Measurements from ENCODE around the gene VAV3. TPM values are rescaled to one million over a fixed set of nuclear protein-coding genes. Genes with fewer than 3 reads are reported as not detected.

Gene VAV3
- total RNA-seq, 4 donors from 2014 or later, result 117 to 239 (median 135) TPM

- DNase-seq (ENCODE audit: low spot score in 2 of 2), result no peak
- Histone ChIP-seq H3K4me1 (peaks cover 24% of the 10 kb centered on the region), H3K9me3 (no peaks in the 10 kb centered on the region), H3K4me3 (no peak overlapping the region), H3K27ac (no peak overlapping the region), H3K36me3 (no peaks in the 10 kb centered on the region), H3K27me3 (no peaks in the 10 kb centered on the region)
- TF ChIP-seq POLR2A (IDR thresholded peaks at IDR 0.05), result no peak
- WGBS, result 60% methylated on average over 3 of the region's 3 CpGs
Observed at GRCh38 chr1:107649023-107649422, 316.0 kb downstream of the VAV3 start.

DNA sequence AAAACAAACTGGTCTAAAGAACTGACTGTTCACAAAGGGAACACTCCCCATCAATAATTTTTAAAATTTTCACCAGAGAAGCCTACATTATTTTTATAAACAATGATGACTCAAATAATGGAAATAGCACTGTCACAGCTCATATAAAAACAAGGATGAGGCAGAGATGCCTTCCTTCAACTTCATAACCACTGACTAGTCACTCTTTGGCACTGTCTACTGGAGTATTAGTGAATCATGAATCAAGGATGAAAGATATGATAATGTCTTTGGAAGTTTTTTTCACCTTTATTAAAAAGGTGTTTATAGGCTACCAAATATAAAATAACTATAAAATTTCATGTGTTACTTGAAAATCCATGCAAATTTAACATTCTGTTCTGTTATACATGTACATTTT is 316.9 kb downstream of the VAV3 start:
- no peak for DNase-seq (ENCODE audit: low spot score in 2 of 2)
- H3K4me1 ChIP-seq, result peaks cover 29% of the 10 kb centered on the region
- no peak overlapping the region for H3K4me3 ChIP-seq
- H3K9me3 ChIP-seq, result no peaks in the 10 kb centered on the region
- H3K36me3 ChIP-seq, result no peaks in the 10 kb centered on the region
- H3K27ac ChIP-seq, result peak overlapping the region; percentile 74
- no peaks in the 10 kb centered on the region for H3K27me3 ChIP-seq
- TF ChIP-seq CTCF (IDR thresholded peaks at IDR 0.05), result no peak
- no peak for TF ChIP-seq POLR2A (IDR thresholded peaks at IDR 0.05)
- TF ChIP-seq EP300 (IDR thresholded peaks at IDR 0.05), result no peak
- TF ChIP-seq POLR2AphosphoS5 (IDR thresholded peaks at IDR 0.05), result no peak

DNA sequence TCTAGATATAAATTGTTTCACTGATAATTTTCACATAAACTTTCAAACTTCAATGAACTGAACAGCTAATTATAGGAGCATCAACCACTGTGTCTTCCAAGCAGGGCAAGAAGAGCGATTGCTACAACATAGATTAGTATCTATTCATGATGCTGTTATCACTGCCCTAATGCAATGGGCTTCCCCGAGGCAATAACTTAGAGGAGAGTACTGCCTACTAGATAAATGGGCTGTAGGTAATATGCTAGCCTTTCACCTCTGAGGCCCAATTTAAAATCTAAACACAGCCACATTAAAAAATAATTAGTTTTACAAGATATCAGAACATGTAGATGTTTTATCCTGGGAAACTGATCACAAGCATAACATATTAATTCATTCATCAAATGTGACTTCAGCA is 318.0 kb downstream of the VAV3 start:
- H3K27ac ChIP-seq, result no peak overlapping the region
- 58% methylated on average over 2 of the region's 2 CpGs for WGBS
- TF ChIP-seq EP300 (IDR thresholded peaks at IDR 0.05) (no peak), POLR2AphosphoS5 (IDR thresholded peaks at IDR 0.05) (no peak), POLR2A (IDR thresholded peaks at IDR 0.05) (no peak), CTCF (IDR thresholded peaks at IDR 0.05) (no peak)
- H3K27me3 ChIP-seq, result no peaks in the 10 kb centered on the region
- H3K9me3 ChIP-seq, result no peaks in the 10 kb centered on the region
- H3K4me1 ChIP-seq, result peaks cover 31% of the 10 kb centered on the region
- no peaks in the 10 kb centered on the region for H3K36me3 ChIP-seq
- no peak for DNase-seq (ENCODE audit: low spot score in 2 of 2)
- H3K4me3 ChIP-seq, result no peak overlapping the region

GRCh38 chr1:107643766-107644165 is 321.2 kb downstream of the VAV3 start:
- Histone ChIP-seq H3K4me3 (no peak overlapping the region), H3K9me3 (no peaks in the 10 kb centered on the region), H3K36me3 (no peaks in the 10 kb centered on the region), H3K27ac (peak overlapping the region; percentile 59), H3K4me1 (peaks cover 35% of the 10 kb centered on the region), H3K27me3 (no peaks in the 10 kb centered on the region)
- no peak for DNase-seq (ENCODE audit: low spot score in 2 of 2)
- no peak for TF ChIP-seq POLR2A (IDR thresholded peaks at IDR 0.05)
- TF ChIP-seq EP300 (IDR thresholded peaks at IDR 0.05), result no peak
- no peak for TF ChIP-seq POLR2AphosphoS5 (IDR thresholded peaks at IDR 0.05)
- no peak for TF ChIP-seq CTCF (IDR thresholded peaks at IDR 0.05)
- WGBS, result 14% methylated on average over 1 of the region's 1 CpG

DNA sequence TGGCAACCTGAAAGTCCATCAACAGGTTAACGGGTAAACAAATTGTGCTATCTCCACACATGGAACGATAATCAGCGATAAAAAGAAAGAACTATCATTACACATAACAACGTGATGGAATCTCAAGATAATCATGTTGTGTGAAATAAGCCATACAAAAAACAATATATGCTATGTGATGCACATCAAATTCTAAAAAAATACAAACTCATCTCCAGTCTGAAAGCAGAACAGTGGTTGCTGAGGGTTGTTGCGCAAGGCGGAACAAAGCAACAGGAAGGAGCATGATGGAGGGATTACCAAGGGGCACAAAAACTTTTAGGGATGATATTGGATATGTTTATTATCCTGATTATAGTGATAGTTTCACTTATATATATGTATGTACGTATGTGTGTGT is 324.8 kb downstream of the VAV3 start:
- Histone ChIP-seq H3K4me1 (peaks cover 19% of the 10 kb centered on the region), H3K9me3 (no peaks in the 10 kb centered on the region), H3K4me3 (no peak overlapping the region), H3K27me3 (no peaks in the 10 kb centered on the region), H3K36me3 (no peaks in the 10 kb centered on the region), H3K27ac (no peak overlapping the region)
- TF ChIP-seq POLR2A (IDR thresholded peaks at IDR 0.05) (no peak), EP300 (IDR thresholded peaks at IDR 0.05) (no peak), POLR2AphosphoS5 (IDR thresholded peaks at IDR 0.05) (no peak), CTCF (IDR thresholded peaks at IDR 0.05) (no peak)
- WGBS, result 79% methylated on average over 7 of the region's 7 CpGs
- no peak for DNase-seq (ENCODE audit: low spot score in 2 of 2)

- Histone ChIP-seq H3K4me1 (peaks cover 8% of the 10 kb centered on the region), H3K27me3 (no peaks in the 10 kb centered on the region), H3K36me3 (no peaks in the 10 kb centered on the region), H3K9me3 (no peaks in the 10 kb centered on the region), H3K4me3 (no peak overlapping the region), H3K27ac (no peak overlapping the region)
- WGBS, result 82% methylated on average over 6 of the region's 6 CpGs
- DNase-seq (ENCODE audit: low spot score in 2 of 2), result no peak
- TF ChIP-seq EP300 (IDR thresholded peaks at IDR 0.05) (no peak), CTCF (IDR thresholded peaks at IDR 0.05) (no peak), POLR2A (IDR thresholded peaks at IDR 0.05) (no peak), POLR2AphosphoS5 (IDR thresholded peaks at IDR 0.05) (no peak)
Observed at GRCh38 chr1:107637101-107637500, 327.9 kb downstream of the VAV3 start.
